Activated naive CD8-positive, alpha-beta T cell (primary cell): ENCODE data around the gene KRT10.
"Not testable (repeated sequence)": the region's sequence is repeated elsewhere in the genome, so short reads cannot be mapped to it uniquely, and the experiment has no call there.

ENCODE experiments used
- H3K27ac Mint-ChIP-seq: one replicate; pipeline ENCODE4 v1.8.0; 2021; ENCODE audit warnings: mixed read lengths
- H3K27me3 Mint-ChIP-seq: one replicate; pipeline ENCODE4 v1.8.0; 2021; ENCODE audit warnings: mixed read lengths
- H3K36me3 Mint-ChIP-seq: one replicate; pipeline ENCODE4 v1.8.0; 2021; ENCODE audit warnings: mixed read lengths
- H3K4me1 Mint-ChIP-seq: one replicate; pipeline ENCODE4 v1.8.0; 2021; ENCODE audit warnings: low read depth, mixed read lengths
- H3K4me3 Mint-ChIP-seq: one replicate; pipeline ENCODE4 v1.8.0; 2021; ENCODE audit warnings: mild to moderate bottlenecking, mixed read lengths
- H3K9me3 Mint-ChIP-seq: one replicate; pipeline ENCODE4 v1.8.0; 2021; ENCODE audit warnings: low read depth, mixed read lengths

Gene KRT10

DNA sequence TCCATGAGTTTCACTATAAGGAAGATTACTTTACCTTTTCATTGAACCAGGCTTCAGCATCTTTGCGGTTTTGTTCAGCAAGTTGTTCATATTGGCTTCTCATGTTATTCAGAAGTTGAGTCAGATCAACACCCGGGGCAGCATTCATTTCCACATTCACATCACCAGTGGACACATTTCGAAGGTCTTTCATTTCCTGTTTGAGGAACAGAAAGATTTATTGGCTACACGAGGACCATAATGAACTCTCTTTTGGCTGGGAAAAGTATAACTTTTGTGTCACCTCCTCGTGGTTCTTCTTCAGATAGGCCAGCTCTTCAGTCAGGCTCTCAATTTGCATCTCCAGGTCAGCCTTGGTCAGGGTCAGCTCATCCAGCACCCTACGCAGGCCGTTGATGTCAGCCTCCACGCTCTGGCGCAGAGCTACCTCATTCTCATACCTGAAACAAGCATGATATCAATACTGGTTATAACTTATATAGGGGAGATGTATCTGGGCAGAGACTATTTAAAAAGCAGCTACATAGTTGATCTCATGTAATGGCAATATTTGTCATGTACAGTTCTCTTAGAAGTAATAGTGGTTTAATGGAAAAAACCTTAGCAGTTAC is 2.1 kb downstream of the KRT10 start:
- peaks cover 20% of the 10 kb centered on the region for H3K36me3 Mint-ChIP-seq
- peaks cover 3% of the 10 kb centered on the region for H3K27me3 Mint-ChIP-seq
- H3K9me3 Mint-ChIP-seq: no peaks in the 10 kb centered on the region
- peak overlapping the region; percentile 88 for H3K4me3 Mint-ChIP-seq
- peaks cover 22% of the 10 kb centered on the region for H3K4me1 Mint-ChIP-seq
- H3K27ac Mint-ChIP-seq: no peak overlapping the region

DNA sequence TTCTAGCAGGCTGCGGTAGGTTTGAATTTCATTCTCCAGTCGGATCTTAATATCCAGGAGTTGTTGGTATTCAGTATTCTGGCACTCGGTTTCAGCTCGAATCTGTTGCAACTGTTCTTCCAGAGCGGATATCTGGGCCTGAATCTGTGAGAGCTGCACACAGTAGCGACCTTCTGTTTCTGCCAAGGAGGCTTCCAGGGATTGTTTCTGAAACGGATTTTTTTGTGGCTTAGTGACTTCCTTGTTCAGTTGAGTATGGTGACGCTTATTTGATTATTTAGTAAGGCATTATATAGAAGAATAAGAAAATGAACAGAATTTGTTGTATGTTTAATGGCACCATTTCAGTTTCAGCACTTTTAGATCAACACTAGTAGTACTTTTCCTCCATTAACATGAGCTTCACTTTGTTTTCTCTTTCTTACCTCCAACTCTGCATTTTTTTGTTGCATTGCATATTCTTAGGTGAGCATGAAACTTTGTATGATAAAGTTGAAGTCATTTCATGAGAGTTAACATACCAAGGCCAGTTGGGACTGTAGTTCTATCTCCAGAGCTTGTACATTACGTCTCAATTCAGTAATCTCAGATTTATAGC is 2.8 kb downstream of the KRT10 start:
- H3K36me3 Mint-ChIP-seq: peaks cover 19% of the 10 kb centered on the region
- H3K9me3 Mint-ChIP-seq: no peaks in the 10 kb centered on the region
- H3K27ac Mint-ChIP-seq: peak overlapping the region; percentile 81
- peak overlapping the region; percentile 88 for H3K4me3 Mint-ChIP-seq
- peaks cover 3% of the 10 kb centered on the region for H3K27me3 Mint-ChIP-seq
- peaks cover 20% of the 10 kb centered on the region for H3K4me1 Mint-ChIP-seq

DNA sequence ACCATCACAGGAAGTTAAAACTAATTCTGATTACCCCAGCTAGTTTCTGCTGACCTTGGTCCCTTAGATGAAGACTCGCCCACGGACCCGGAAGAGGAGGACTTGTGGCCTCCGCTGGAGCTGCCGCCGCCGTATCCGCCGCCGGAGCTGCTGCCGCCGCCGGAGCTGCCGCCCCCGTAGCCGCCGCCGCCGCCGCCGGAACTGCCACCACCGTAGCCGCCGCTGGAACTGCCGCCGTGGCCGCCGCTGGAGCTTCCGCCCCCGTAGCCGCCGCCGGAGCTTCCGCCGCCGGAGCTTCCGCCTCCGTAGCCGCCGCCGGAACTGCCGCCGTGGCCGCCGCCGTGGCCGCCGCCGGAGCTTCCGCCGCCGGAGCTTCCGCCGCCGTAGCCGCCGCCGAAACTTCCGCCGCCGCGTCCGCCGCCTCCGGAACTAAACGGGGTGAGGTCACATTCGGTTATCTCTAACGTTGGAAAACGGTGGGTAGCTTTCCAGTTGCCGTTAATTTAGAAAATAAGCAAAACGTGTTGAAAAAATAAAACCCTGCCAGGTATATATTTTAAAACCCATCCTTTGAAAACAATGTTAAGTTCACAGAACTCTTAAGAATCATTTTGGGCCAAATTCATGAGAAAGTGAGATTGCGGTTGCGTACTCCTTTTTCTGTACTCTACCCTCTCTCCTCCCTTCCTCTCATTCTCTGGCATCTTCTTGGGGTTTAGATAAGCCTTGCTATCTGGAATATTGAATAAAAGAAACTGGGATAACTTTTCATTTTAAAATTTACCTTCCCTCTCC is 3.5 kb downstream of the KRT10 start:
- peaks cover 19% of the 10 kb centered on the region for H3K4me1 Mint-ChIP-seq
- H3K27ac Mint-ChIP-seq: peak overlapping the region; percentile 93
- peaks cover 19% of the 10 kb centered on the region for H3K36me3 Mint-ChIP-seq
- no peaks in the 10 kb centered on the region for H3K9me3 Mint-ChIP-seq
- peak overlapping the region; percentile 95 for H3K4me3 Mint-ChIP-seq
- H3K27me3 Mint-ChIP-seq: peaks cover 7% of the 10 kb centered on the region

DNA sequence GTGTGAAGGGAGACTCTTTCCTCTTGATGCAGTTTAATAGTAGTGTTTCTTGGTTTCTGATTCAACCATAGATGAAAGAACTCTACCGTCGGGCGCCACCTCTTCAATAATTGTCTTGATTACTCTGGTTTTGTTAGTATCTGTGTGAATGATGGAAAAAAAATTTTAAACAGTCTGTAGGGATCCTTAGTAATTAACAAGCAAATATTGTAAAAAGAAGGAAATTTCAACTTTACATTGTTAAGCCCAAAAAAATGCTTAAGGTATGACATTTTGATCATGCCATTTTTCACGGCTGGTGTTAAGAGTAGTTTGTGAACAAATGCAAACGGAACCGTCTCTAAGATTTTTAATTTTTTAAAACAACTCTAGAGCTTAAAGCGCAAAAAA is 4.1 kb downstream of the KRT10 start:
- H3K27me3 Mint-ChIP-seq: peaks cover 10% of the 10 kb centered on the region
- H3K36me3 Mint-ChIP-seq: peaks cover 17% of the 10 kb centered on the region
- peaks cover 18% of the 10 kb centered on the region for H3K4me1 Mint-ChIP-seq
- H3K4me3 Mint-ChIP-seq: peak overlapping the region; percentile 95
- H3K27ac Mint-ChIP-seq: peak overlapping the region; percentile 93
- no peaks in the 10 kb centered on the region for H3K9me3 Mint-ChIP-seq

DNA sequence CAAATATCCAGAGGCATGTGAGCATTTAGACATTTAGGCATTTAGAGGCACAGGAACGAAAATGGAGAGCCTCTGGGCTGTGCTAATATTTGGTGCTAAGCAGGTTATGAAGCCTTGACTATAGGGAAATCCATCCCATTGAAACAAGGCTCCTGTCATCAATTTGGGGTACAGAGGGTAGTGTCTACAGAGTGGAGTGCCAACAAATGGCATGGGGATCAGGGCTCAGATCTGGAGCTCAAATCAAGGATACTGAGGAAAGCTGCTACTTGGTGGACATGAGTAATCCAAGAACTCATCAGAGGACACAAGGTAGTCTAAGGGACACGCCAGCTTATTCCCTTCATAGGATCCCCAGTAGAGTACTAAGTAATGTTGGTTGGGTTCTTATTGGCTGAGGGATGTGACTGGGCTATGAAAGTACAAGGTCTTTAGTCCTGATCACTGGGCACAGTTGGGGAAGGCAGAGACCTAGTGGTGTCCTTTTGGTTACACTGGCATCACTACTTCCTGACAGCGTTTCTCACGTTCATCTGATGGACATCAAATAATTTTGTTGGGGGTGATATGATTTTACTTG is 5.2 kb downstream of the KRT10 start:
- Mint-ChIP-seq H3K27me3 (peaks cover 14% of the 10 kb centered on the region), H3K27ac (no peak overlapping the region), H3K36me3 (peaks cover 14% of the 10 kb centered on the region)

DNA sequence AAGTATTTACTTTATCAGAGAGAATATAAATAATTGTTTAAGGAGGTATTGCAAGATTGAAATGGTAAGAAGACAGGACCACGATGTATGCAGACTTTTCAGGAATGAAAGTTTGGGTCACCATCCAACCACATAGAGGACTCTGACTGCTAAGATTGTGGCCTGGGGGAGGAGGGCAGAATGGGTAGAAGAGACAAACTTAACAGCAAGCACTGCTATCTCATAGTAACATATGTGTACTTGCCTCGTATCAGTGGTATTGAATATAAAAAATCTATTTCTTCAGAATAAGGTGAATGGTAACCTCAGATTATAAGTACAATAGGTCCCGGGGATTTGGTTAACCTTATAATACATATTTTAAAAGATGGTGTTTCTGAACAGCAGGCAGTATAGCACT is 5.8 kb downstream of the KRT10 start:
- Mint-ChIP-seq H3K9me3 (no peaks in the 10 kb centered on the region), H3K4me3 (peak overlapping the region; percentile 95), H3K36me3 (peaks cover 14% of the 10 kb centered on the region), H3K27me3 (peaks cover 17% of the 10 kb centered on the region), H3K4me1 (peaks cover 18% of the 10 kb centered on the region), H3K27ac (no peak overlapping the region)

More for the DNA sequence above, 5.2 kb downstream of the KRT10 start:
- Mint-ChIP-seq H3K9me3 (no peaks in the 10 kb centered on the region), H3K4me1 (peaks cover 18% of the 10 kb centered on the region), H3K4me3 (peak overlapping the region; percentile 95)

DNA sequence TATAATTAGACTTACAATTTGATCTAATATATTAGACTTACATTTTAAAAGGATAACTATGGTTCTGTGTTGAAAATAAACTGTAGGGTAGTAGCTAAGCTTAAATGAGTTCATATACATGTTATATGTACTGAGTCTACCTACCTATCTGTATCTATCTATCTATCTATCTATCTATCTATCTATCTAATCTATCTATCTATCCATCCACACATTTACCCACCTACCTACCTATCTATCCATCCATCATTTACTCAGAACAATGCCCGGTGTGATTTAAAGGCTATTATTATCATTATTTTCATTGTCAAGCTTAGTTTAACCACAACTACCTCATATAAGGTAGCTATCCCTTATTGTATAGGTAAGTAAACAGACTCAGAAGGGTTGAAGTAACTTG is 7.0 kb downstream of the KRT10 start:
- no peak overlapping the region for H3K27ac Mint-ChIP-seq
- peaks cover 24% of the 10 kb centered on the region for H3K27me3 Mint-ChIP-seq
- no peaks in the 10 kb centered on the region for H3K9me3 Mint-ChIP-seq
- H3K4me1 Mint-ChIP-seq: peaks cover 16% of the 10 kb centered on the region
- H3K36me3 Mint-ChIP-seq: peaks cover 14% of the 10 kb centered on the region
- no peak overlapping the region for H3K4me3 Mint-ChIP-seq

DNA sequence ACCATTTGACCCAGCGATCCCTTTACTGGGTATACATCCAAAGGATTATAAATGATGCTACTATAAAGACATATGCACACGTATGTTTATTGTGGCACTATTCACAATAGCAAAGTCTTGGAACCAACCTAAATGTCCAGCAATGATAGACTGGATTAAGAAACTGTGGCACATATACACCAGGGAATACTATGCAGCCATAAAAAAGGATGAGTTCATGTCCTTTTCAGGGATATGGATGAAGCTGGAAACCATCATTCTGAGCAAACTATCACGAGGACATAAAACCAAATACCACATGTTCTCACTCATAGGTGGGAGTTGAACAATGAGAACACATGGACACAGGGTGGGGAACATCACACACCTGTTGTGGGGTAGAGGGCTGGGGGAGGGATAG is 7.8 kb downstream of the KRT10 start:
- H3K36me3 Mint-ChIP-seq: peaks cover 14% of the 10 kb centered on the region
- H3K4me3 Mint-ChIP-seq, H3K9me3 Mint-ChIP-seq, H3K27ac Mint-ChIP-seq: not testable (repeated sequence)
- peaks cover 31% of the 10 kb centered on the region for H3K27me3 Mint-ChIP-seq
- peaks cover 10% of the 10 kb centered on the region for H3K4me1 Mint-ChIP-seq

DNA sequence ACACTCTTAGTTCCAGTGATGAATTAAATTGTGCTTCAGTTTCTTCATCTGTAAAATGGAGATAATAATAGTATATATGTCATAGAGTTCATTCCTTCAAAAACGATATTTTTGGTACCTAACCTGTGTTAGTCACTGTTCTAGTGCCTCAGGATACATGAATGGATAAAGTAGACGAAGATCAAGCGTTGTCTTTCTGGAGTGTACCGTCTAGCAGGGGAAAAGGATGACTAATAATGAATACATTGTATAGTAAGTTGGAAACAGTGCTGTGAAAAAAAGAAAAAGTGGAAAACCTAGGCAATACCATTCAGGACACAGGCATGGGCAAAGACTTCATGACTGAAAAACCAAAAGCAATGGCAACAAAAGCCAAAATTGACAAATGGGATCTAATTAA is 8.6 kb downstream of the KRT10 start:
- Mint-ChIP-seq H3K36me3 (peaks cover 14% of the 10 kb centered on the region), H3K4me1 (peaks cover 8% of the 10 kb centered on the region), H3K9me3 (no peaks in the 10 kb centered on the region), H3K27ac (no peak overlapping the region), H3K4me3 (no peak overlapping the region), H3K27me3 (peaks cover 37% of the 10 kb centered on the region)

DNA sequence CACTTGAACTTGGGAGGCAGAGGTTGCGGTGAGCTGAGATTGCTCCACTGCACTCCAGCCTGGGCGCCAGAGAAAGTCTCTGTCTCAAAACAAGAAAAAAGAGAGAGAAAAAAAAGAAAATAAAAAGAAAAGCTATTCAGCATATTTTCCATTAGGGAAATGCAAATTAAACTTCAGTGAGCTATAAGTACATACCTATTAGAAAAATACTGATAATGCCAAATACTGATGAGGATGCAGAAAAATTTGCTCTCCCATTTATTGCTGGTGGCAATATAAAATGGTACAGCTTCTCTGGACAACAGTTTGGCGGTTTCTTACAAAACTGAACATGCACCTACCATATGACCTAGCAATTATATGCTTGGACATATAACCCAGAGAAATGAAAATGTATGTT is 9.8 kb downstream of the KRT10 start:
- Mint-ChIP-seq H3K27ac (no peak overlapping the region), H3K27me3 (peaks cover 42% of the 10 kb centered on the region), H3K4me3 (no peak overlapping the region), H3K9me3 (no peaks in the 10 kb centered on the region), H3K36me3 (peaks cover 10% of the 10 kb centered on the region), H3K4me1 (peaks cover 3% of the 10 kb centered on the region)

DNA sequence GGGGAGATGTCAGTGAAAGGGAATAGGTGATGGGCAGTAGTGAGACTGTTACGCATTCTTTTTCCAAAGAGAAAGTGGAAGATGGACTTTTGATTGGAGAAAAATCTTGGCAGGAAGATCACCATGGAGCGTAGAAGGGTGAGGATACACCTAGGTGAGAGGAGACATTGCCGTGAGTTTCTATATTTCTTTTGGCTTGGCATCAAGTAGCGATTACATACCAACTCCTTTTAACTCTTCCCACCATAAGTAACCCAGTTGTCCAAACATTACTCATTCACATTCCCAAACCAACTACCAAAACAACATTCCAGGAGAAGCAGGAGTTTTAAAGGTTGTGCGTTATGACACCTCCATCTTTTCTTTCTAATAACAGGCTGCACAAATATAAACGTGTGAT is 11.9 kb downstream of the KRT10 start:
- Mint-ChIP-seq H3K4me1 (no peaks in the 10 kb centered on the region), H3K4me3 (no peak overlapping the region), H3K27me3 (peaks cover 52% of the 10 kb centered on the region), H3K36me3 (no peaks in the 10 kb centered on the region), H3K9me3 (no peaks in the 10 kb centered on the region), H3K27ac (no peak overlapping the region)

DNA sequence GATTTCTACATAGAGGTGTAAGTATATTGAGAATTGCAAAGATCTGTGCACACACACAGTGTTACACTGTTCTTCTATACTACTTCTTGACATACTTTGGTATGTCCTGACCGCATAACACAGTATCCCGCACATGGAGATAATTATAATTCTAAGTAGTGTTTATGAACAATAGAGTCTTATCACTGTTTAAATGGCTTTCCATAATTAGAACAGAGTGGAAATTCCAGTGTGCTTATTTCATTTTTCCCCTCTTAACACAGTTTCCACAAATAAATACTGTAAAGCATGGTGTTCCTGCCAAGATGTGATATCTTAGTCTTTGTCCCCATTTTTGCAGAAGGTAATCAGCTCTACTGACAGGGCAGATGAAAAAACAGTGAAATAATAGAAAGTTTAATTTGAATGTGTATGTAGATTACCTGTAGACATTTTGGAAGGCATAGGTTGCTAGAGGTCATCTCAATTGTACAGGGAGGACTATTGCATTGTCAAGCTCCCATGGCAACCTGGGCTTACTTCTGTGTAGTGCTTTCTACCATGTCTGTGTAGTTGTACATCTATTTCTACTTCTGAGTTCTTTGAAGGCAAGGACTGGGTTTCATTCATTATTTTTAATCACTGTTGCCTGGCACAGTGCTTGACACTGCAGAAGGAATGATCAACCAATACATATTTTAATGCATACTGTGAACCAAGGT is 12.5 kb downstream of the KRT10 start:
- H3K27me3 Mint-ChIP-seq: peaks cover 56% of the 10 kb centered on the region
- H3K27ac Mint-ChIP-seq: no peak overlapping the region
- H3K36me3 Mint-ChIP-seq: peaks cover 3% of the 10 kb centered on the region
- no peak overlapping the region for H3K4me3 Mint-ChIP-seq
- H3K4me1 Mint-ChIP-seq: no peaks in the 10 kb centered on the region
- H3K9me3 Mint-ChIP-seq: no peaks in the 10 kb centered on the region

DNA sequence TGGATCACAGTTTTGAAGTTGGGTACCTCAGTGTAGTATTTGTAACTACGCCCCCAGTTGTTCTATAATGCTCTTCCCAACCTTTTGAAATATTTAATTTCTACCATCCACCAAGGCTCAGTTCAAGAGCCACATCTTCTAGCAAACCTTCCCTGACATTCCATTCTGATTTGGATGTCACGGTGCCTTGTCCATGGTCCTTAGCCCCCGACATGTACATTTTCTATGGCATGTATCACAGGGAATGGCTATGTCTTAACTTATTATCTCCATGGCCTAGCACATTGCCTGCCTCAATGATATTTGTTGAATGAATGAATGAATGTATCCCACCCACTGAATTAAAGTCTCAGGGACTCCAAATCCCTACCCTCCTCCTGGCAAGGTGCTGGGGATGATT is 16.3 kb downstream of the KRT10 start:
- H3K27ac Mint-ChIP-seq: no peak overlapping the region

DNA sequence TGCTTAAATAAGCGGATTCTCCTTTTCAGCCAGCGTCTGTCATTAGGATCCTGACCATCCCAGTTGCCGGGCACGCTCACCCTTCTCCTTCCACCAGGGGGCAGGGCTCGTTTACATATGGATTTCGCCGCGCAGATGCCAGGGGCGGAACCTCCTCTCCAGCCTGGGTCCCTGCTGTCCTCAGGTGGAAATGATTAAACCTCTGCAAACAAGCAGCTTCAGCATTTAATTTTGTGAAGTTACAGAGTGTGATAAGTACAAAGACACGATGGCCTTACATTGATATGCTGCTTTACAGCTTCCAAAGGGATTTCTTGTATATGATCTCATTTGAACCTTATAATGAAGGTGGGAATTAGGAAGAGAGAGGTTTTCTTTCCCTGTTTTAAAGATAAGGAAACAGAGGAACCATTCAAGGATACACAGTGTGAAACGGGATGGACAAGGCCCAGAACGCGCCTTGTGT is 18.8 kb downstream of the KRT10 start:
- no peaks in the 10 kb centered on the region for H3K9me3 Mint-ChIP-seq
- H3K36me3 Mint-ChIP-seq: peaks cover 3% of the 10 kb centered on the region
- H3K4me3 Mint-ChIP-seq: no peak overlapping the region
- H3K4me1 Mint-ChIP-seq: peaks cover 3% of the 10 kb centered on the region
- H3K27me3 Mint-ChIP-seq: peaks cover 30% of the 10 kb centered on the region
- H3K27ac Mint-ChIP-seq: no peak overlapping the region

More for the DNA sequence above, 16.3 kb downstream of the KRT10 start:
- no peak overlapping the region for H3K4me3 Mint-ChIP-seq
- peaks cover 3% of the 10 kb centered on the region for H3K4me1 Mint-ChIP-seq
- H3K27me3 Mint-ChIP-seq: peaks cover 44% of the 10 kb centered on the region
- no peaks in the 10 kb centered on the region for H3K9me3 Mint-ChIP-seq
- H3K36me3 Mint-ChIP-seq: peaks cover 3% of the 10 kb centered on the region
